KMS-11 (cell line): Measurements from ENCODE around the gene UNC79.

Experiments
- H2AFZ ChIP-seq: fragments of 200-600 bp; sonication (generic); 2 replicates; pipeline ENCODE4 v1.6.1; 2016; ENCODE audit warnings: antibody characterized with exemption, mixed run types, low read depth
- H3K27ac ChIP-seq: fragments of 200-600 bp; sonication (generic); 2 replicates; pipeline ENCODE4 v1.6.1; 2016; ENCODE audit warnings: mild to moderate bottlenecking, mixed run types
- H3K27me3 ChIP-seq: fragments of 200-600 bp; sonication (generic); 2 replicates; pipeline ENCODE4 v1.6.1; 2017; ENCODE audit warnings: mild to moderate bottlenecking, low read depth, mixed run types, moderate library complexity; ENCODE audit not compliant: insufficient read depth
- H3K36me3 ChIP-seq: fragments of 200-600 bp; sonication (generic); 2 replicates; pipeline ENCODE4 v1.6.1; 2017; ENCODE audit warnings: mild to moderate bottlenecking, mixed run types; ENCODE audit not compliant: insufficient read depth
- H3K4me1 ChIP-seq: fragments of 200-600 bp; sonication (generic); 2 replicates; pipeline ENCODE4 v1.6.1; 2016; ENCODE audit warnings: mild to moderate bottlenecking, low read depth, mixed run types; ENCODE audit not compliant: poor library complexity, severe bottlenecking
- H3K4me2 ChIP-seq: fragments of 200-600 bp; sonication (generic); 2 replicates; pipeline ENCODE4 v1.7.0; 2016; ENCODE audit warnings: mild to moderate bottlenecking, mixed run types
- H3K4me3 ChIP-seq: fragments of 200-600 bp; sonication (generic); IDR thresholded peaks from 2 replicates; pipeline ENCODE4 v1.6.1; 2017; ENCODE audit warnings: low read depth, low read length, mixed read lengths; ENCODE audit not compliant: insufficient read depth
- H3K79me2 ChIP-seq: fragments of 200-600 bp; sonication (generic); 2 replicates; pipeline ENCODE4 v1.6.1; 2016; ENCODE audit warnings: low read depth, mixed run types; ENCODE audit not compliant: insufficient read depth
- H3K9ac ChIP-seq: fragments of 200-600 bp; sonication (generic); 2 replicates; pipeline ENCODE4 v1.6.1; 2016; ENCODE audit warnings: mild to moderate bottlenecking, mixed run types
- H4K20me1 ChIP-seq: fragments of 200-600 bp; sonication (generic); 2 replicates; pipeline ENCODE4 v1.6.1; 2016; ENCODE audit warnings: mild to moderate bottlenecking, mixed run types; ENCODE audit not compliant: insufficient read depth
- TF ChIP-seq, protein P1 (sequence below): fragments of 200-600 bp; sonication (generic); conservative IDR thresholded peaks from 2 replicates; pipeline ENCODE4 v1.6.1; 2017; ENCODE audit warnings: low read depth, mild to moderate bottlenecking, antibody characterized with exemption, low read length, moderate library complexity, mixed read lengths

The UNC79 gene

GRCh38 chr14:93719256-93719655 is 288.5 kb downstream of the UNC79 start:
- H3K9ac ChIP-seq = no peak overlapping the region
- no peak overlapping the region for H3K4me2 ChIP-seq
- H3K4me3 ChIP-seq = no peak overlapping the region
- no peak overlapping the region for H2AFZ ChIP-seq
- no peak overlapping the region for H3K27ac ChIP-seq
- no peaks in the 10 kb centered on the region for H4K20me1 ChIP-seq
- H3K27me3 ChIP-seq = no peaks in the 10 kb centered on the region
- H3K36me3 ChIP-seq = no peaks in the 10 kb centered on the region
- no peaks in the 10 kb centered on the region for H3K4me1 ChIP-seq
- H3K79me2 ChIP-seq = no peaks in the 10 kb centered on the region
- TF ChIP-seq, protein P1, sequence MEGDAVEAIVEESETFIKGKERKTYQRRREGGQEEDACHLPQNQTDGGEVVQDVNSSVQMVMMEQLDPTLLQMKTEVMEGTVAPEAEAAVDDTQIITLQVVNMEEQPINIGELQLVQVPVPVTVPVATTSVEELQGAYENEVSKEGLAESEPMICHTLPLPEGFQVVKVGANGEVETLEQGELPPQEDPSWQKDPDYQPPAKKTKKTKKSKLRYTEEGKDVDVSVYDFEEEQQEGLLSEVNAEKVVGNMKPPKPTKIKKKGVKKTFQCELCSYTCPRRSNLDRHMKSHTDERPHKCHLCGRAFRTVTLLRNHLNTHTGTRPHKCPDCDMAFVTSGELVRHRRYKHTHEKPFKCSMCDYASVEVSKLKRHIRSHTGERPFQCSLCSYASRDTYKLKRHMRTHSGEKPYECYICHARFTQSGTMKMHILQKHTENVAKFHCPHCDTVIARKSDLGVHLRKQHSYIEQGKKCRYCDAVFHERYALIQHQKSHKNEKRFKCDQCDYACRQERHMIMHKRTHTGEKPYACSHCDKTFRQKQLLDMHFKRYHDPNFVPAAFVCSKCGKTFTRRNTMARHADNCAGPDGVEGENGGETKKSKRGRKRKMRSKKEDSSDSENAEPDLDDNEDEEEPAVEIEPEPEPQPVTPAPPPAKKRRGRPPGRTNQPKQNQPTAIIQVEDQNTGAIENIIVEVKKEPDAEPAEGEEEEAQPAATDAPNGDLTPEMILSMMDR = no peak

- Histone ChIP-seq H3K4me1 (no peaks in the 10 kb centered on the region), H3K9ac (no peak overlapping the region), H3K4me3 (no peak overlapping the region), H3K79me2 (no peaks in the 10 kb centered on the region), H3K36me3 (no peaks in the 10 kb centered on the region), H4K20me1 (no peaks in the 10 kb centered on the region), H3K27me3 (no peaks in the 10 kb centered on the region), H2AFZ (no peak overlapping the region), H3K4me2 (no peak overlapping the region), H3K27ac (no peak overlapping the region)
- TF ChIP-seq, protein P1 = no peak
Observed at GRCh38 chr14:93720076-93720815, 289.5 kb downstream of the UNC79 start.

- Histone ChIP-seq H3K4me1 (no peaks in the 10 kb centered on the region), H3K4me3 (no peak overlapping the region), H3K36me3 (no peaks in the 10 kb centered on the region), H3K9ac (no peak overlapping the region), H3K27me3 (no peaks in the 10 kb centered on the region), H2AFZ (no peak overlapping the region), H4K20me1 (no peaks in the 10 kb centered on the region), H3K27ac (no peak overlapping the region), H3K79me2 (no peaks in the 10 kb centered on the region), H3K4me2 (no peak overlapping the region)
- TF ChIP-seq, protein P1 = no peak
Observed at GRCh38 chr14:93720981-93721483, 290.3 kb downstream of the UNC79 start.

DNA sequence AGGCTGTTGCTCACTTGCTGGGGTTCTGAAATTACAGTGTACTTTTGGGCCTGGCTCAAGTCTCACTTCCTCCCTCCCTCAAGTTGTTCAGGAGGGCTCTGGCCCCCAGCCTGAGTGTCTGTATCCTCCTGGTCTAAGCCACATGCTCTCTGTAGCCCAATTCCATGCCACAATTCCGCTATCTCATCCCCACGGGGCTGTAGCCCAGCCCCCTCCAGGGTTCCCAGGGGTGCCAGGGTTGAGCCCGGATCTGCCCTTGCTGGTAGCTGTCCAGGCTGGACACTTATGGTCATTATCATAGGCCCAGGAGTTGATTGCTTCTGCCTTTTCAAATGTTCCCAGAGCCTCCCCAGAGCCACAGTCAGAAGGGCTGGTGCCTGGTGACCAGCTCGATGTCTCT is 292.3 kb downstream of the UNC79 start:
- TF ChIP-seq, protein P1 = no peak
- H3K4me3 ChIP-seq = no peak overlapping the region
- no peak overlapping the region for H3K4me2 ChIP-seq
- H3K36me3 ChIP-seq = no peaks in the 10 kb centered on the region
- no peaks in the 10 kb centered on the region for H3K4me1 ChIP-seq
- no peaks in the 10 kb centered on the region for H3K79me2 ChIP-seq
- no peak overlapping the region for H3K9ac ChIP-seq
- H3K27ac ChIP-seq = no peak overlapping the region
- H3K27me3 ChIP-seq = no peaks in the 10 kb centered on the region
- H2AFZ ChIP-seq = no peak overlapping the region
- no peaks in the 10 kb centered on the region for H4K20me1 ChIP-seq
